HPDE6-E6E7 (cell line): ENCODE measurements around the gene PIAS2.
"Not testable (repeated sequence)": the region's sequence is repeated elsewhere in the genome, so short reads cannot be mapped to it uniquely, and the experiment has no call there.

ENCODE experiments used
- DNase-seq: peaks from one replicate; pipeline ENCODE4 v3.0.0; 2011; ENCODE audit warnings: missing footprints; ENCODE audit errors: extremely low spot score

Gene PIAS2

DNA sequence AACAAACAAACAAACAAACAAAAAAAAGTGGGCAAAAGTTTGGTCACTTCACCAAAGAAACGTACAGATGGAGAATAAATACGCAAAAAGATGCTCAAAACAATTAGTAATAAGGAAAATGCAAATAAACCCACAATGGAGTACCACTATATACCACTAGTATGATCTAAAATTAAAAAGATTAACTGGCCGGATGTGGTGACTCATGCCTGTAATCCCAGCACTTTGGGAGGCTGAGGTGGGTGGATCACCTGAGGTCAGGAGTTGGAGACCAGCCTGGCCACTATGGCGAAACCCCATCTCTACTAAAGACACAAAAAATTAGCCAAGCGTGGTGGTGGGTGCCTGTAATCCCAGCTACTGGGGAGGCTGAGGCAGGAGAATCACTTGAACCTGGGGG is 84.9 kb downstream of the PIAS2 start:
- DNase-seq: not testable (repeated sequence)

DNA sequence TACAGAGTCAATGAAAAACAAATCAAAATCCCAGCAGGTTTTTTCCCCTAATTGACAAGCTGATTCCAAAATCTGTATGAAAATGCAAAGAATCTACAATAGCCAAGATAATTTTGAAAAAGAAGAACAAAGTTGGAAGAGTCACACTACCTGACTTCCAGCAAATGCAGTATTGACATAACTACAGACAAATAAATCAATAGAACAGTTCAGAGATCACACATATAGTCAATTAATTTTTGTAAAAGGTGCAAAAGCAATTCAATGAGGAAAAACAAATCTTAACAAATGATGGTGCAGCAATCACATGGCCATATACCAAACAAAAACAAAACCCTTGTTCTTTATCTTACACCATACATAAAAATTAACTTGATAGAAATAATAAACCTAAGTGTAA is 85.9 kb downstream of the PIAS2 start:
- no peak for DNase-seq

GRCh38 chr18:46830633-46831032 is 86.7 kb downstream of the PIAS2 start:
- DNase-seq: no peak

- no peak for DNase-seq
Observed at GRCh38 chr18:46829947-46830346, 87.4 kb downstream of the PIAS2 start.

DNA sequence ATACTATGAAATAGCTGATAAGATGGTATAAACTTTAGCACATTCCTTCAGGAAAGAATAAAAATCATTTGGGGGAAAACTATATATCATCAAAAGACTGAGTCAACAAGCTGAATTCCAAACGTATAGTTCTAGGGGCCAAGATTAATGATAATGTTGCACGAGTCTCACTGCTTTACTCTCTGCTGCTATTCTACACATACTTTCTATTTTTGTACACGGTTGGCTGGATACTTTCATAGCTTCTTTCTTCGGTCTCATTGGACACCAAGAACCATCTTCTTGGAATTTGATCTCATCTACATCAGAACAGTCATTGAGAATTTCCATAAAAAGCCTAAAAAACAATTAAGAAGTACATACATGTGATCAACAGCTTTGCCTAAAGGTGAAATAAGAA is 87.8 kb downstream of the PIAS2 start:
- DNase-seq: no peak

DNA sequence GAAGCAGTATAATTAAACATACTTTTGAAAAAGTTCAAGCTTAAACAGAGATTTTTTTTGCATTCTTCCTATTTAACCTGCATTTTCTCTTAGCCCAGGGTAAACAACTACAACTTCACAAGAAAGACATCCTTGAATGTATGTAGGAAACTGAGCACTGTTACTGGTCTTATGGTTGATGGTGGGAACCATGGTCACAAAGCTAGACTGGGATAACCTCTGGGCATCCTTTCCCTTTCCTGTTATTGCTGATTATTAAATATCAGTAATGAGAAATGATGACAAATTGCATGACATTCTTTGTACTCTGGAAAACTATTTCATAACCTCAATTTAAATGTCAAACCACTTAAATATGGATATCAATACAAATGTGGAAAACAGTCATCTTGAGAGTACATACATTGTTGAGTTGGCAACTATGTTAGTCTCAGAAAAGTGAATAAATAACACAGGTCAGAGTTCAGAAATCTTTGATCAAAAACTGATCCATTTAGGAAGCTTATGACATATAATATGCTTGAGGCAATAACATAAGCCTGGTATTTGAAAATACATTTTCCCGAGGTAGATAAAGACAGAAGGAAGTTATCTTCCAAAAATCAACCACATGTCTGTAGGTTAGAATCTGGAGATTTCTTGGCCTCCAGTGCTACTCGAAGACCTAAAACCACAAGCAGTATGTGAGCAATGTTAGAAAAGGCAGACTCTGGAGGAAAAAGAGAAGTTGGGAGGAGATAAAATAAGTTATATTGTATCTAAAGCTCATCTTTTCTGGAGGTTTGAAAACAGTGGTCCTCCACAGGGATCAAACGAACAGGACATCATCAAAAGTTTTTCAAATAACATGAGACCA is 95.2 kb downstream of the PIAS2 start:
- no peak for DNase-seq

GRCh38 chr18:46820863-46821262 is 96.4 kb downstream of the PIAS2 start:
- DNase-seq: no peak

GRCh38 chr18:46815661-46816060 is 101.6 kb downstream of the PIAS2 start:
- DNase-seq: no peak

DNA sequence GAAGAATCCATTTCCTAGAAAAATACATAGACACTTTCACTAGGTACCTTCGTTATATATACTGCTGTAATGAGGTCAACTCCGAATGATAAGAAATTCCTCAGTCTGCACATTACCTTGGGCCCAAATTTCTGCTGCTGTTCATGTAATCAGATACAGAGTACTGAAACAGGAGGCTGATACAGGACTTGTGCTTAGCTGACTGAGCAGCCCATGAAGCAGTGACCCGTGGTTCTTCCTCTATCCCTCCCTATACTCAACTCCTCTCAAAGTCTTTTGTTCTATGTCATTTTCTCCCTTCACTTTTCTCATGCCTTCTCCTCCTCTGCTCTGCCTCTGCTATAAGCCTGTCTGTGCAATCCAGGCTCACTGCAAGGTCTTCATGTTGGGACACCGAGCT is 102.9 kb downstream of the PIAS2 start:
- DNase-seq: no peak

DNA sequence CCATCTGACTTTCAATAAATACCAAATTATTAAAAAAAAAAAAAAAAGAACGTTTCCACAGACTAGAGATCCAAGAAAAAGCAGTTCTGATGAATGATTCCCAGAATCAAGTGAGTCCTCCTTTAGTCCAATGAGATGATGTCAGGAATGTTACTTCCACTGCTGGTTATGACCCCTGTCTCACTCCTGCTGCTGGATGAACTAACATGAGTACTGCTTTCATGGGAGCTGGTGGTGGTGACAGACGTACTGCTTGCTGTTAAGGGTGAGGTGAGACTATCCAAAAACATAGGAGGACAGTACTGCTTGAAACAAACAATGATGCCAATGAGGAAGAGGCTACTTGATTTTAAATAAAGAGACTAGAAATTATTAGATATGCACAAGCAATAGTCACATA is 105.0 kb downstream of the PIAS2 start:
- no peak for DNase-seq

DNA sequence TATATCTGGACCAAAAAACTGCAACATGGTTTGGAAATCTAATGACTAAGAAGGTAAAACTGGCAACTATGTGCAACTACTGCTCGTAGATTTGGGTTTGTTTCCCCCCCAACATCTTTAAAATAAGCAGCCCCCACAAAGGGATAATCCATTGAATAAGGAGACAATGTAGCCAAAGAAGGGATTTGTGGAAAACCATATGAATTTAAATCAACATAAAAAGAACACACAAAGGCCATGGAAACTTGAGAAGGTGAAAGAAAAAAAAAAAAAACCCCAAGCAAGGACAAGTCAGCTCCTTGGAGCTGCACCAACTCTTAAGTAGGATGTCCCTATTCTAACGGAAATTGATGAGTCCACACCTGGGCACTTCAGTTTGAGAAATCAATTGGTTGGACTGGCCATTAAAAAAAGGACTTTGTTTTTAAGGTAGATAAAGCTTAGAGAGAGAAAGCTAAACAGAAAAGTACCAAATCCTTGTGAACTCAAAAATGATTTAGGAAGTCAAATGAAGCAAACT is 106.8 kb downstream of the PIAS2 start:
- DNase-seq: no peak

DNA sequence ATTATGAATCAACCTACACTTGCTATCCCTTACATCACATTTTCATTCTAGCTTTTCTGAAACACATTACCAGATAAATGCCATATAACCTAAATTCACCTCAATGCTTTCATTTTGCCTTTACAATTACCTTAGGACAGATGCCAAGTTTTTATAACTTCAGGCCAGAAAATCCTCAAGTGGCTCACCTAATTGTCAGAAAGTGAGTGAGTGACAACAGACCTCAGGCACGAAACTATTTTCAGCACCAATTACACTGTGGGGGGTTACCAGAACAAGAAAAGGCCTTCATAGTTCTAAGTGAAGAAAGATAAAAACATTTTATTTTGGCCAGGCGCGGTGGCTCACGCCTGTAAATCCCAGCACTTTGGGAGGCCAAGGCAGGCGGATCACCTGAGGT is 108.2 kb downstream of the PIAS2 start:
- no peak for DNase-seq

DNA sequence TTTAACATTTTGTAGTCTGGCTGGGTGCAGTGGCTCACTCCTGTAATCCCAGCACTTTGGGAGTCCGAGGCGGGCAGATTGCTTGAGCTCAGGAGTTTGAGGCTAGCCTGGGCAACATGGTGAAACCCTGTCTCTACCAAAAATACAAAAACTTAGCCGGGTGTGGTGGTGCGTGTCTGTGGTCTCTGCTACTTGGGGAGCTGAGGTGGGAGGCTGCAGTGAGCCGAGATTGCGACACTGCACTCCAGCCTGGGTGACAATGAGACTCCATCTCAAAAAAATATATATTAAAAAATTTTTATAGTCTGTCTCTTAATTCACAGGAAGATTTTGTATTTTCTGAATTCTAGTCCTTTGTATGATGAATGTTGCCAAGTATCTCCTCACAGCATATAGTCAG is 121.4 kb downstream of the PIAS2 start:
- DNase-seq: not testable (repeated sequence)

DNA sequence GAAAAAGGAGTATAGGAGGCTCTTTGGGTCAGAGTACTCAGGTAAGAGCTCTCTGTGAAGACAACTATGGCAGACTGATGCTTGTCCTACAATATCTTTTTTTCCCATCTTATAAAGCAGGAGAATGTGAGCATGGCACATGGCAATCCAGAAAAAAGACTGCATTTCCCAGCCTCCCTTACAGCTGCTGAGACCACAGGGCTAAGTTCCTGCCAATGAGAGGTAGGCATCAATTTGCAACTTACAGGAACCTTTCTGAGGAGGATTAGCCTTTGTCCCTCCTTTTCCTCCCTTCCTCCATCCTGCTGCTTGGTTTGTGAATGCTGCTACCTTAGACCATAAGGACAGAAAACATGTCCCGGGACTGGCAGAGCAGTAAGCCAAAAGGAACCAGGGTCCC is 122.7 kb downstream of the PIAS2 start:
- no peak for DNase-seq

- no peak for DNase-seq
Observed at GRCh38 chr18:46793565-46793964, 123.7 kb downstream of the PIAS2 start.

DNA sequence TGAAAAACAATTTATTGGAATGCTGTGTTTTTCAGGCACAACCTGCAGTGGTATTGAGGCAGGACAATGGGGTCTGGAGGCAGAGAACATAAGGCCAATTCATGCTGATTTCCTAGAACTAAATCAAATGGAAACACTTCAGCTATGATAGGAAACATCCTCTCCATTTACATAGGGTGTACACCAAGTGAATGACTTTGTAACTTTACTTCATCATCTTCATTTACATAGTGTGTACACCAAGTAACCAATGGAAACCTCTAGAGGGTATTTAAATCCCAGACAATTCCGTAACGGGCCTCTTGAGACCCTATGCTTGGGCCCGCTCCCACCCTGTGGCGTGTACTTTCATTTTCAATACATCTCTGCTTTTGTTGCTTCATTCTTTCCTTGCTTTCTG is 128.2 kb downstream of the PIAS2 start:
- no peak for DNase-seq

DNA sequence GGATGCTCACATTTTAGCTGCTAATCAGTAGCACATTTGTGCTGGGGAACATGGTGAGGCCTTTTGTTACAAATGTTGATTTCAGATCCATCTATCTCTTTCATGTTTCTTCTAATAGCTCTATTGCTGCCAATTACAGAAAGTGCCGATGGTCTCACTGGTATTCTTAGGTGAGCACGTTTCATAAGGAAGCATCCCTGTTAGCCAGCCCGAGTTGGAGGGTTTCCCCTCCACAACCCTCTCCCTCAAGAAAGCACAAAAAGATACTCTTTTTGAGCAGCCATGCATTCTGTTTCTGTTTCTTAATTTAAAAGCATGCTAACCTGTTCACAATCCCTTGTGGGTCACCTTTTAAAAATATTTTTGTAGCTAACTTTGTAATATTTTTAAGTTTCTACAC is 129.6 kb downstream of the PIAS2 start:
- DNase-seq: no peak

DNA sequence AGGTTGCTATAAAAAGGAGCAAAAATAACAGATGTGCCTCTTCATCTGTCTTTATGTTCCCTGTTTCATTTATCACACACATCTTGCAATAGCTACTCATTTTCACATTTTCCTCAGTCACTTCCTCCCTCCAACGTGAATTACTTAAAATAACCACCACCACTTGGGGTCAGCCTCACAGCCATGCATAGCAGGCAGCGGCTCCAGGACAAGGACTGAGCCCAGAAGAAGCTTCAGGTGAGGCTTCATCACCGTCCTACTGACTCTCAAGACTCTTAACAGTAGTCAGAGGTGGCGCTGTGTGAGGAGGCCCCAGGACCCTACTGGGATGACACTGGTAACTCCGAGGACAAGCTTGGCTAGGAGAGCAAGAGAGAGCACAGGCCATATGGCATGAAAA is 144.9 kb downstream of the PIAS2 start:
- DNase-seq: no peak

- no peak for DNase-seq
Observed at GRCh38 chr18:46771141-46771540, 146.2 kb downstream of the PIAS2 start.

DNA sequence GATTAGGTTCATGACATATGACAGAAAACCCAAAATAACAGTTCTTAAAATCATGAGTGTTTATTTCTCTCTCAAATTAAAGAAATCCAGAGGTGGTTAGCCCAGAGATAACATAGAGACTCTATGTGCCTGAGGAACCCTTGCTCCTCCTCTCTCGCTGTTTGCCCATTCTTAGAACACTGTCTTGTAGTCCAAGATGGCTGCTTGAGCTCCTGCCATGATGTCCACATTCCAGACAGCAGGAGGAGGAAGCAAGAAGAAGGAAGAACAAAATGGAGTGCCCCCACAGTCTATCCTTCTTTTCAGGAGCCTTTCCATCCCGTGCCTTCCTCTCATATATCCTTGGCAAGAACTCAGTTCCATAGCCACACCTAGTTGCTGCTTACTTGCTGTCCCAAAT is 146.6 kb downstream of the PIAS2 start:
- no peak for DNase-seq

DNA sequence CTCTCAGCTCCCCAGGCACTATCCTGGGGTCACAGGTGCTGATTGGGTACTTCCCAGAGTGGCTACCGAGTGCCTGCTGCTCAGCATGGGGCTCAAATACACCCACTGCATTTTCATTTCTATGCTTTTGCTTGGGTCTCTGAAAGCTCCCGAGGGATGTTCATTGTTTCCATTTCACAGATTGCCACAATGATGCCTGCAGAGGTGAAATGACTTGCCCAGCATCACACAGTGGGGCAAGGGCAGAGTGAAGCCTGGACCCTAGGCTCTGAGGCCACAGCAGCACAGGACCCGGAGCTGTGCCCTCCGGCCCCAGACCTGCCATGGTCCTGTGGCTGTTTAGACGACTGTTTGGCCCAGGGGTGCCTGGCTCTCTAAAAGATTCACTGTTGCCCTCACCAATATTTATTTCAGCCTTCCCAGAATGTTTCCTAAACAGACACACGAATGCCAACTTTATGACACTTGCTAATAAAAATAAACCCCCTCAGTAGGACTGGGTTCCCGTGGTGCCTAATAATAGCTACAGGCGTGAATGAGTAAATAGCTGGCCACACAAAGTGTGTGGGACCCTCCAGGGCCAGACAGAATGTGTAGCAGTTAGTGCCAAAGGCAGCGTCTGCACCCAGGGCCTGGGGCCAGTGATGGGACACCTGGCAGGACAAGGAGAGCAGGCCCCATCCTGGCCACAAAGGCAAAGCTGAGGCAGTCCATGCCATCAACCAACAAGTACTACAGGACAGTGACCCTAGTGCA is 149.0 kb downstream of the PIAS2 start:
- no peak for DNase-seq

DNA sequence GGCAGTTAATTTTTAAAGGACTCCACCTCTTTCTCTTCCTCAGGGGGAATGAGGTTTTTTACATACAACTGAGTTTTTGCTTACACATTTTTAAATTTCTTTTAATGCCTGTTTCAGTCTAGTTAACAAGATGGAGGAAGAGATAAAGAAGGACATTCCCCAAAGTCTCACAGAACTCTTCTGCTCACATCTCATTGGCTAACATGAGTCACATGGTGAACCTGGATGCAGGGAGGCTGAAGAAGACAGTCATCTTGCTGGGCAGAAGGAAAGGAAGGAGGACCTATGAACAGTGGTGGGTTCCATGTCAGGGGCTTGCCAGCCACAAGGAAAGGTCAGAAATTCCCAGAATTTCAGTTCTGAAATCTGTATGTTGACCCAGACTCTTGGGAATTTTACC is 150.1 kb downstream of the PIAS2 start:
- DNase-seq: no peak

DNA sequence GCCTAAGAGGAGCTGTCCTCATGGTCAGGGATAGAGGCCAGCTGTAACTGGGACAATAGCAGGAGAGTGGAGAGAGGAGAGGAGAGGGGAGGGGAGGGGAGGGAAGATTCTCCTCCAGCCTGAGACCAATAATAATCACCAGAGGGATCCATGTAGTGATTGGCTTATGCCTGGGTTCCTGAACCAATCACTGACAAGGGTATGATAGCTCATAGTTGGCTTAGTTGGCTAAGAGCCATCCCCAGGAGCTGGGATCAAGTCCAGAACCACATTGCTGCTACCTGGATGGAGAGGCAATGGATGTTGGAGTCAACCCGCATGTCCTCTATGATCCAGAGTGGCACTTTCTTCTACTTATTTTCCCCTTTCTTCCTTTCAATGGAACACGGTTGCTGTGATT is 152.7 kb downstream of the PIAS2 start:
- DNase-seq: no peak
